ENCODE data around the gene ZNF483. TPM values are rescaled to one million over a fixed set of nuclear protein-coding genes. Genes with fewer than 3 reads are reported as not detected.
"Not testable (repeated sequence)": the region's sequence is repeated elsewhere in the genome, so short reads cannot be mapped to it uniquely, and the experiment has no call there.

ZNF483 gene
- total RNA-seq, 1 donor from 2014 or later, result 37.1 TPM

DNA sequence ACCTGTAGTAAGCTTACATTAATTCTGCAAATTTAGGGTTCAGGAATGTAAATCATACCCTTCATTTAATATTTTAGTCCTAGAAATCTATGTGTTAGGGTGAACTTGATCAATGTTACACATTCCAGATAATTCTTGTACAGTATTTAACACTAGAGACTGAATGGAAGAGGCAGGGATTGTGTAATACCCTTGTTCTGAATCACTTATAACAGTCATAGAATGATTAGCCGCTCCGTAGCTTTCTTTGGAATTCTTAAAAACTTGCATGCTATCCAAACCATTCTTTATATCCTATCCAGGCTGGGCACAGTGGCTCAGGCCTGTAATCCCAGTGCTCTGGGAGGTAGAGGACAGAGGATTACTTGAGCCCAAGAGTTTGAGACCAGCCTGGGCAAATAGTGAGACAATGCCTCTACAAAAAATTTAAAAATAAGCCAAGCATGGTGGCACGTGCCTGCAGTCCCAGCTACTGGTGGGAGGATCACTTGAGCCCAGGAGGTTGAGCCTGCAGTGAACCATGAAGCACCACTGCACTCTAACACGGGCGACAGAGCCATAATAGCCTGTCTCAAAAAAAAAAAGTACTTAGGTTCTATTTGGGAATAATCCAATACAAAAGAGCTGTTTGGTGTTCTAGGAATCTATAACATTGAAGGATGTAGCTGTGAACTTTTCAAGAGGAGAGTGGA is 8.3 kb downstream of the ZNF483 start:
- no peak for FAIRE-seq
- DNase-seq (ENCODE audit: low spot score in 2 of 2), result no peak

DNA sequence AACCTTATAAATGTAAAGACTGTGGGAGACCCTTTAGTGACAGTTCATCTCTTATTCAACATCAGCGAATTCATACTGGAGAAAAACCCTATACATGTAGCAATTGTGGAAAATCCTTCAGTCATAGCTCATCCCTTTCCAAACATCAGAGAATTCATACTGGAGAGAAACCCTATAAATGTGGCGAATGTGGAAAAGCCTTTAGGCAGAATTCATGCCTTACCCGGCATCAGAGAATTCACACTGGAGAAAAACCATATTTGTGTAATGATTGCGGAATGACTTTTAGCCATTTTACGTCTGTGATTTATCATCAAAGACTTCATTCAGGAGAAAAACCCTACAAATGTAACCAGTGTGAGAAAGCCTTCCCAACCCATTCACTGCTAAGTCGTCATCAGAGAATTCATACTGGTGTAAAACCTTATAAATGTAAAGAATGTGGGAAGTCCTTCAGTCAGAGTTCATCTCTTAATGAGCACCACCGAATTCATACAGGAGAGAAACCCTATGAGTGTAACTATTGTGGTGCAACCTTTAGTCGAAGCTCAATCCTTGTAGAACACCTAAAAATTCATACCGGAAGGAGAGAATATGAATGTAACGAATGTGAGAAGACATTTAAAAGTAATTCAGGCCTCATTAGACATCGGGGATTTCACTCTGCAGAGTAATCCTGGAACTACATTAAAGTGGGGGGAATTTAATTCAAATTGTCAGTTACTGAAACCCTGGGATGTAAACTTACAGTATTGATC is 17.7 kb downstream of the ZNF483 start:
- FAIRE-seq (no peak), DNase-seq (ENCODE audit: low spot score in 2 of 2) (no peak)

DNA sequence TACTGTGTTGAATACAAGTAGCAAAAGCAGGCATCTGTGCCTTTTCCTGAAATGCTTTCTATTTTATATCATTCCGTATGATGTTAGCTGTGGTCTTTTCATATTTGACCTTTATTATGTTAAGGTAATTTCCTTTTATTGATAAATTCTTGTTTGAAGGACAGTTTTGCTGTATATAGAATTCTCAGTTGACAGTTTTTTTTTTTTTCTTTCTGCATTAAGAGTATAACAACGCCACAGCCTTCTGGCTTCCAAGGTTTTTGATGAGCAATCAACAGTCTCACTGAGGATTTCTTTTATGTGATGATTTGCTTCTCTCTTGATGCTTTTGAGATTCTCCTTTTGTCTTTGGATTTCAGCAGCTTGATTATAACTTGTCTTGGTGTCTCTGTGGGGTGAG is 23.6 kb downstream of the ZNF483 start:
- FAIRE-seq (no peak), DNase-seq (ENCODE audit: low spot score in 2 of 2) (no peak)

DNA sequence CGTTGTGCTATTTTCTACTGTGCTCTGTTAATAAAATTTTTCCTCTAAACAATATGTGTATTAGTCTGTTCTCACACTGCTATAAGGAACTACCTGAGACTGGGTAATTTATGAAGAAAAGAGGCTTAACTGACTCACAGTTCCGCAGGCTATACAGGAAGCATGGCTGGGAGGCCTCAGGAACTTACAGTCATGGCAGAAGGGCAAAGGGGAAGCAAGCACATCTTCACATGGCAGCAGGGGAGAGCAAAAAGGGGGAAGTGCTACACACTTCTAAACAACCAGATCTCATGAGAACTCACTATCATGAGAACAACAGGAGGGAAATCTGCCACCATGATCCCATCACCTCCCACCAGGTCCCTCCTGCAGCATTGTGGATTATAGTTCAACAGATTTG is 30.4 kb downstream of the ZNF483 start:
- not testable (repeated sequence) for FAIRE-seq

DNA sequence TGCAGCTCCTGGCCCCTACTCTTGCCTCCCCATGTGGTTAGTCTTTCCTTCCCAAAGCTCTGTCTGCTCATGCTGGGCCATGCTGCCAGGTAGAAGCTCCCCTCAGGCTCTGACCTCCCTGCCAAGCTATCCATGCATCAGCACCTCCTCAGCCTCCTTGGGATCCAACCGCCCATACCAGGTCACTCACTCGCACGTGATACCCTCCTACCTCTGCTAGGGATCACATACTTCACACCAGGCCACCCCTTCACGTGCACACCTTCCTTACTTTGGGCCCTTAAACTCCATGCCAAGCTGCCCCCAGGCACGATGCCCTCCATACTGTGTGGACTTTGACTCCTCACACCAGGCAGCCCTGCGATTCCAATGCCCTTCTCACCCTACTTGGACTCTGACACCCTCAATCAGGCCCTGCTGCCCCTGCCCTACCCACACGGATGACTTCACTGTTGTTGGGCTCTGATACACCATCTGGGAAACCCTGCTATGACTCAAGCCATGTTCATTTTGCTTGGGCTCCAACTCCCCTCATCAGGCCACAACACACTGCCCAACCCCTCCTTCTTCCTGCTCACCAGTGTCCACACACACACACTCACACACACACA is 34.1 kb downstream of the ZNF483 start:
- no peak for FAIRE-seq
- no peak for DNase-seq (ENCODE audit: low spot score in 2 of 2)

More for the DNA sequence above, 30.4 kb downstream of the ZNF483 start:
- not testable (repeated sequence) for DNase-seq (ENCODE audit: low spot score in 2 of 2)

DNA sequence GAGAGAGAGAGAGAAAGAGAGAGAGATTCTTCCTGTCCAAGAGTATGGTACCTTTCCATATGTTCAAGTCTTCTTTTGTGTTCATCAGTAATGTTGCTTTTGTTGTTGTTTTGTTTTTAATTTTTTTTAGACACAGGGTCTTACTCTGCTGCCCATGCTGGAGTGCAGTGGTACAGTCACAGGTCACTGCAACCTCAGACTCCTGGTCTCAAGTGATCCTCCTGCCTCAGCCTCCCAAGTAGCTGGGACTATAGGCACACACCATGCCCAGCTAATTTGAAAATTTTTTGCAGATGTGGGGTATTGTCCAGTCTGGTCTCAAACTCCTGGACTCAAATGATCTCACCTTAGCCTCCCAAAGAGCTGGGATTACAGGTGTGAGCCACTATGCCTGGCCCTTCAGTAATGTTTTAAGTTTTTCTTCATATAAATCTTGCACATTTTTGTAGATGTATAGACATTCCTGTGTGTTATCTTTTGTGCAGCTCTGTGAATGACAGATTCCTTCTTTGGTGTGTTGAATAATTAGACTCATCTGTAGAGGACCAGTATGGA is 36.3 kb downstream of the ZNF483 start:
- FAIRE-seq (no peak), DNase-seq (ENCODE audit: low spot score in 2 of 2) (no peak)

DNA sequence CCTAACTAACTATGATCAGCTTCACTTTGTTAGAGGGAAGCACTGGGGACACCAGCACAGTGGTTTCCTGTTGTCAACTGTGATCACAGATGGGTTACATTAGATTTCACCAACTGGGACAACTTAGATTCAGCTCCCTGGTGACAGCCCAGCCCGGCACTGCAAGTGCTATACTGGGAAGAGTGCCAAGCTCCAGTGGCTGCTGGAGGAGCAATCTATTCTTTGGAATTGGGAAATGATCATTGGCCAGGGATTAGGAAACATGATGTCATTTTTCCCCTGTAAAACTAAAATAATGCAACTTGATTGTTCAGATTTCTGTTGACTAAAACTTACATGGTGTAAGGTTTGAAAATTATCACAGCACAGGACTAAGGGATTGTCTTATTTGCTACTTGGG is 41.3 kb downstream of the ZNF483 start:
- no peak for DNase-seq (ENCODE audit: low spot score in 2 of 2)
- FAIRE-seq, result no peak

DNA sequence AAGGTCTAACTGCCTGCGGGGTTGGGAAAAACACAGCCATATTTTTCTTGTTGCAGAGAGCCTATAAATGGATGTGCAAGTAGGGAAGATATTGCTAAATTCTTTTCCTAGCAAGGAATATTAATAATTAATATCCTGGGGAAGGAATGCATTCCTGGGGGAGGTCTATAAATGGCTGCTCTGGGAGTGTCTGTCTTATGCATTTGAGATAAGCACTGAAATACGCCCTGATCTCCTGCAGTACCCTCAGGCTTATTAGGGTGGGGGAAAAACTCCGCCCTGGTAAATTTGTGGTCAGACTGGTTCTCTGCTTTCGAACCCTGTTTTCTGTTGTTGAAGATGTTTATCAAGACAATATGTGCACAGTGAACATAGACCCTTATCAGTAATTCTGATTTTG is 43.1 kb downstream of the ZNF483 start:
- not testable (repeated sequence) for DNase-seq (ENCODE audit: low spot score in 2 of 2); FAIRE-seq

DNA sequence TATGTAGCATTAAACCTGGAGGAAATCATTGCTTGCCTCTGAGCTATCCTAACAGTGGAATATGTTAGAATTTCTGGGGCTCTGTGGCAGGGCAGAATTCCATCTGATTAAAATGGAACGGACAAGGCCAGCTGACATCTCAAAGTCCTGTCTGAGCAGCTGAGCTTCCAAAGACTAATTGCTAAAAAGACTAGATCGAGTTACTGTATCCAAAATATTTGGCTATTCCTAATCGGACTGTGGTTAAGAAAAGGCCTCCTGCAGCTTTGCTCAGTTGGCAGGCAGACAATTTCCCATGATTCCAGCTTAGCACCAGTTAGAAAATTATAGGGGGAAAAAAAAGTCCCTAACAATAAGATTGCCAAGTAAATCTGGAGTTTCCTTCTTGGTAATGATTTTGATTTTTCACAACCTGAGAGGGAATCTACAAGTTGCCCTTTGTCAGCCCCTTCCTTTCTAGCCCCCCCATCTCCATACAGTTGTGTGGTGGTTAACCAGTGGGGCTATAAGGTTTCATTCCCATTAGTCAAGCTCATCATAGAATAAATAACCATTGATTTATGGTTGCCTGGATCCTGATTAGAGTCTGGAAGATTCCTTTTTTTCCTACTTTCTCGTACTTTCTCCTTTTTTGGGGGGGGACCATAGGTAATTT is 48.1 kb downstream of the ZNF483 start:
- peak in 1 of 2 donors; percentile 16 for DNase-seq (ENCODE audit: low spot score in 2 of 2)
- FAIRE-seq, result no peak

DNA sequence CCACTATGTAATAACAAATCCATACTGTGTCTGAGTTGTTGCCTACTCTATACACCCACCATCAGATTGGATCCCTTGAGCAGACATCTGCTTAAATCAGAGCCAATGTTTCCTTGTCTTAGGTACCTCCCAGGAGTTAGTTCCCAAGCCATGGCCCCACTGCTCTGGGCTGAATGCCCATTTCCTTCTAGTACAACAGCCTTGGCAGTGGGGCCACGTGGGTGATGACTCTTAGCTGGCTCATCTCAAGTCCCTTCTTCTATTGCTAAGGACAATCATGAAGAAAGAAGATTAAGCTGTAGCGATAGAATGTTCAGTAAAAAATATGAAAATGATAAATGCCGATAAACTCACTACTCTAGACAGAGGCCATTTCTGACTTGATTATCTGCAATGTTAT is 57.9 kb downstream of the ZNF483 start:
- no peak for FAIRE-seq

DNA sequence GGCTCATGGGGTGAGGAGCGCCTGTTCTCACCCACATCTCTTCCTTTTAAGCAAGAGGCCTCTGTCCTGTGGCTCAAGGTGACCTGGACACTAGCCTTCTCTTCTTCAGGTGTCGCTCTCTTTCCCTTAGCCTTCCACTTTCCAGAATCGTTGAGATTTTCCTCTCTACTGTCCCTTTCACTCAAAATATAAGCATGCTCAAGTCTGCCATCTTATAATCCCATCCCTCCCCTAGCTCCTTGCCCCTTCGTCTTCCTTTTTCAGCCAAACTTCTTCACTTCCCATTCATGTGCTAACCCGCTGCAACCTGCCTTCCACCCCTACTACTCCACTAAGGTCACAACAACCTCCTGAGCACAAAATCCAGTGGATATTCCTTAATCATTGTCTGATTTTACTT is 61.4 kb downstream of the ZNF483 start:
- FAIRE-seq, result no peak
- DNase-seq (ENCODE audit: low spot score in 2 of 2), result no peak

More for the DNA sequence above, 57.9 kb downstream of the ZNF483 start:
- no peak for DNase-seq (ENCODE audit: low spot score in 2 of 2)

DNA sequence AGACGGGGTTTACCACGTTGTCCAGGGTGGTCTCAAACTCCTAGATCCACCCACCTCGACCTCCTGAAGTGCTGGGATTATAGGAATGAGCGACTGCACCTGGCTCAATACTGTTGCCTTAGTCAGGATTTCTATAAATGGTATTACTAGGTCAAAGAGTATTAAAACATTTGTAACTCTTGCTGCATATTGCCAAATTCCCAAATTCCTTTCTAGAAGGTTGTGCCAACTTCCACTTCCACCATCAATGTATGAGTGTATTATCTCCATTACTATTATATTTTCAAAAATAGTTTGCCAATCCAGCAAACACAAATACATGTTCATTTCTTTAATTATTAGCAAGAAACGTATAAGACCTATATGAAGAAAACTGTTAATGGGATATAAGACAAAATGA is 63.9 kb downstream of the ZNF483 start:
- FAIRE-seq (no peak), DNase-seq (ENCODE audit: low spot score in 2 of 2) (no peak)

DNA sequence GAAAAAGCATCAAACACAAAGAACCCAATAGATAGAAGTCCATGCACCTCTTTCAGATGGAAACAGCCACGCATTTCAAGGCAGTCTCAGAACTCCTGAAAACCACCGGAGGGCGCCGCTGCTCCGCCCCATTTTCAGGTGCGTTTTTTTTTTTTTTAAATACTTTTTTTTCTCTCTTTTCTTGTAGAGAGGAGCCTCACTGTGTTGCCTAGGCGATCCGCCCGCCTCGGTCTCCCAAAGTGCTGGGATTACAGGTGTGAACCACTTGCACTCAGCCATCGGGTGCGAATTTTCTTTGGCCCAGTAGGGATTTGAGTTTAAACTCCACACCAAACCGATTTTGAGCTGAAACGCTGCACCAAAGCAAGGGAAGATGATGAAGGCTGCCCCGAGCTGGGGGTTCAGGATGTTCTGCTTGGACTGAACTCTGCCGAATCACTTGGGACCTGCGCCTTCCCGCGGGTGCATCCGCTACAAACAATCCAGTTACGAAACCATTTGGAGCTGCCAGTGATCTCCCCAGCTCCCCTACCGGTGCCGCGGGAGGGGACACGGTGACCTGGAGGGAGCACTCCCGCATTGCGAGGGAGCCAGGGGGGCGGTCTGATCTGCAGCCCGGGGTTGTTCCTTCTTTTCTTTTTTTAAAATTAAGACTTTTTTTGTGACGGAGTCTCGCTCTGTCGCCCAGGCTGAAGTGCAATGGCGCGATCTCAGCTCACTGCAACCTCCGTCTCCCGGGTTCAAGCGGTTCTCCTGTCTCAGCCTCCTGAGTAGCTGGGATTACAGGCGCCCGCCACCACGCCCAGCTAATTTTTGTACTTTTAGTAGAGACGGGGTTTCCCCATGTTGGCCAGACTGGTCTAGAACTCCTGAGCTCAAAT is 73.1 kb downstream of the ZNF483 start:
- DNase-seq (ENCODE audit: low spot score in 2 of 2), result peak in 1 of 2 donors; percentile 62
- FAIRE-seq, result no peak

DNA sequence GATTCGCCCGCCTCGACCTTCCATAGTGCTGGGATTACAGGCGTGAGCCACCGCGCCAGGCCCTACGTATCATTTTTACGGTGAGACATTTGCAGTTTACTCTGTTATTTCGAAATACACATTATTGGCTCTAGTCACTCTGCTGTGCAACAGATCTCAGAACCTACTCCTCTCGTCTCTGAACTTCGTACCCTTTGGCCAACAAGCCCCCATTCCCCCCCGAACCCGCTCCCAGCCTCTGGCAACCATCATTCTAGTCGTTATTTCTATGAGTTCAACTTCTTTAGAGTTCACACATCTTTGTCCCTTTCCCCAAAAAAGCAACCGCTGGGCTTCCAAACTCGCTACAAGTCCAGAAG is 73.7 kb downstream of the ZNF483 start:
- DNase-seq (ENCODE audit: low spot score in 2 of 2) (no peak), FAIRE-seq (no peak)

DNA sequence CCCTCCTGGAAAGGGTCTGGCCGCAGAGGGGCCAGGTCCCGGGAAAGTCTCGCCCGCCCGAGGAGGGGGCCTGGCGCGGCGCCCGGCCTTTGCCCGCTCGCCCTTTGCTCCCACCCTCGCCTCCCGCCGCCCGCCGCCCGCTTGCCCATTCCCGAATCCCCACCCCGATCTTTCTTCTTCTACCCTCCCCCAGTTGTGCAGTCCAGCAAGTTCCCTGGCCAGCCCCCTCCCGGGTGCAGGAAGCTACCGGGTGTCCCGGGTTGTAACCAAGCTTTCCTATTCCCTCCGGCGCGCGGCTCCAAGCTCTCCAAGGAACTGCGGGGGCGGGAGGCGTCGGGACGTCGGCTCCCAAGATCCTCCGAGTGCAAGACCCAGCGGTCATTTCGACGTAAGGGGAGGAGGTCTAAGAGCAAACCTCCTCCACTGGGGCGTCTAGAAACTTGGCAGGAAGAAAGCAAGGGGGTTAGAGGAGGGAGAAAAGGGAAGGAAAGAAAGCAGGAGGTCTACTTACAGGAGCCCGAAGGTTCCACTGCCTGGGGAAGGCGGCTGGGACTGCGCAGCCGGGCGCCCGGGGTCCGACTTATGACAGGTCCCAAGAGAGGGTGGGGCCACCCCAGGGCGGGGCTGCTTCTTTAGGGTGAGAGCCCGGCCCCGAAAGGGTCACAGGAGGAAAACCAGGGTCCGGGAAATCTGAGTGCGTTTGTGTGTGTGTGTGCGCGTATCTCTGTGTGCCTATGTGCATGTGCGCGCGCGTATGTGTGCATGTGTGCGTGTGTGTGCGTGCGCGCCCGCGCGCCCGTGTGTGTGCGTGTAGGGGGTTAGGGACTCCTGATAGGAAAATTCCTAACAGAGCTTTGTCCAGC is 74.3 kb downstream of the ZNF483 start, which contains the start of gene PTGR1:
TSS of gene PTGR1 (minus strand) at position 556 of the 863 bp plus-strand sequence. CDS start 2,225 bp downstream, outside the sequence.
- peak; percentile 58 to 70 for DNase-seq (ENCODE audit: low spot score in 2 of 2)
- FAIRE-seq, result no peak

DNA sequence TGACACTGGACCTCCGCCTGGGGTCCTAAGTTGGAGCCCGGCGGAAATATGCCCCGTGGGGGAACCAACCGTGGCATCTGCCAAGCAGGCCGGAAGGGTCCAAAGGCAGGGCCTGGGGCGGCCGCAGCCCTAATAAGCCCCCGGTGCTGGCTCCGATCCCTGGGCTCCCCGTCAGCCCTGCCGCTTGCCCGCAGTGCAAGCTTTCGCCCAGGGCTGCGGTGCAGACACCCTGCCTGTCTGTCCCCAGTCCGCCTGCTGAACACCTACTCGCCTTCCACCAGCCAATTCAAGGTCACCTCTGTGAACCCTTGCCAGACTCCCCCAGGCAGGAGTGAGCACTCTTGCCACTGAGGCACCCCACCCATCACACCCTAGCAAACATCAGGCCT is 75.0 kb downstream of the ZNF483 start:
- FAIRE-seq, result no peak
- DNase-seq (ENCODE audit: low spot score in 2 of 2), result no peak

DNA sequence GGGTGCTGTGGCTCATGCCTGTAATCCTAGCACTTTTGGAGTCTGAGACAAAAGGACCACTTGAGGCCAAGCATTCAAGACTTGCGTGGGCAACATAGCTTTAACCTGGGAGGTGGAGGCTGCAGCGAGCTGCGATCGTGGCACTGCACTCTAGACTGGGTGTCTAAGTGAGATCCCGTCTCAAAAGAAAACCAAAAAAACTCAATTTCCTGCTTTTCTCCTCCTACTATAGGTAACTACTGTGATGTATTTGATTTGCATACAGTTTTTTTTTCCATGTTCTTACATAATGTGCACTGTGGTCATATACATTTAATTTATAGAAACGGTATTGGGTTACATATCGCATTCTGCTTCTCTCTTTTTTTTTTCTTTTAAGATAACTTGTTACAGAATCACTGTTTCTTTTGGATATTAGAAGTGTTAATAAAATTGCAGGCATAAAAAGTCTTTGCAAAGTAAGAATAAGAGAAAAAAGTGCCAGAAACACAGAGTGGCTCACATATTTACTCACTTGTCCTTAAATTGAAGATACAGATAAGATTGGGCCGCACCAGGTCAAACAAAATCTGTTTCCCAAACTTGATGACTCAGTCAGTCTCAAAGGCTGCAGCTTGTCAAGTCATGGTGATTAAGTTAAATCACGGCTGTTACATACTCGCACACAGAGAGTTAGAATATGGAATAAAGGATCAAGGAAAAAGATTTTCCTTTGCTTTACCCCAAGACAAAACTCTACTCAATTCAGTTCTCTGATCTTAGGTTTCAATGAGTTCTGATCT is 76.4 kb downstream of the ZNF483 start:
- FAIRE-seq (no peak), DNase-seq (ENCODE audit: low spot score in 2 of 2) (no peak)

DNA sequence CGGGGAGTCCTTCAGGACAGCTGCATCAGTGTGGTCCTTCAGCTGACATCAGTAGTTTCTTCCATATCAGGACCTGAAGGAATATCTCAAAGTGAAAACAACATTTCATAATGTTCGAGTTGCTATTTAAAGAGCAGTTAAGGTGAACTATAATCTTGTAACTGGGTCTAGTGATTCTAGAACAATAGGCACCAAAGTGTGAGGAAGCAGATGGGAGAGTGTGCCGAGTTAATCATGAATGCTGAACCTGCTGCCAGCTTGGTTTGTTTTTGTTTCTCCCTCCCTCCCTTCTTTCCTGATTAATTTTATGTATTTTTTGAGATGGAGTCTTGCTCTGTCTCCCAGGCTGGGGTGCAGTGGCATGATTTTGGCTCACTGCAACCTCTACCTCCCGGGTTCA is 78.1 kb downstream of the ZNF483 start:
- FAIRE-seq, result no peak
- DNase-seq (ENCODE audit: low spot score in 2 of 2), result no peak
